RWPE1 (cell line): Measurements from ENCODE around the gene TALDO1.
A peak's percentile ranks its signal among the peaks of the same experiment; 100 is the strongest.

ENCODE experiments used
- CTCF ChIA-PET: fragments of 350-600 bp; sonication (Branson Sonifier 250); formaldehyde crosslinking; extraction: SDS; loops from one replicate; lab custom pipeline; 2021; lab: Yijun Ruan, JAX
- POLR2A ChIA-PET: fragments of 400-600 bp; formaldehyde crosslinking; extraction: SDS; loops from one replicate; lab custom pipeline; 2020; ENCODE audit warnings: antibody characterized with exemption; ENCODE audit not compliant: low non-redundant PET; lab: Yijun Ruan, JAX
- DNase-seq: peaks from one replicate; pipeline ENCODE4 v3.0.0; 2012; ENCODE audit warnings: low spot score
- H3K27ac ChIP-seq: fragments of 450-650 bp; 2 replicates; pipeline ENCODE4 v1.5.1; 2017
- TF ChIP-seq, protein P1 (sequence below): fragments of 450-650 bp; conservative IDR thresholded peaks from 2 replicates; pipeline ENCODE4 v1.5.1; 2017; ENCODE audit warnings: low read depth, mild to moderate bottlenecking

Gene TALDO1

DNA sequence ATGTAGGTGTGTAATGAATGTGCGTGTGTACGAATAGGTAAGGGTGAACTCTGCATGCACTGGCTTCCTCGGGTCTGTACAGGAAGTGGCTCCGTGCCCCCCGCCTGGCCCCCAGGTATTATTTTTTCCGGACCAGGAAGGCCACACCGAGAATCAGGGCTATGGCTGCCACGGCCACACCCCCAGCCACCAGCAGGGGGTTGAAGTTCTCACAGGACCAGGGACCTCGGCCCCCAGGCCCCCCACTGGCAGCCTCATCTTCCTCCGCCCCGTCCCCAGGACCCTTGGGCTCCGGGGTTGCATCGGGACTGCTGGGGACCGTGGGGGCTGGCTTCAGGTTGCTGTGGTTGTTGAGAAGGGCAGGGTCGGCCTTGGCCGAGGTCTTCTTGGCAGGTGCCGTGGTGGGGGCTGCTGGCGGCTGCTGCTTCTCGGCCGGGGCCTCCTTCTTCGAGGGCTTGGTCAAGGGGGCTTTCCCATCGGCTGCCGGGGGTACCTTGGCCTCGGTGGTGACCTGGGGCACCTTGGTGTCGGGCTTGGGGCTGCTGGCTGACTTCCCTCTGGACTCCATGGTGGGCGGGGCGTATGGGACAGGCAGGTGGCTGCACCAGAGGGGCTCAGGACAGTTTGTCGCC is 40.9 kb downstream of the TALDO1 start:
- POLR2A ChIA-PET = no interaction called here

DNA sequence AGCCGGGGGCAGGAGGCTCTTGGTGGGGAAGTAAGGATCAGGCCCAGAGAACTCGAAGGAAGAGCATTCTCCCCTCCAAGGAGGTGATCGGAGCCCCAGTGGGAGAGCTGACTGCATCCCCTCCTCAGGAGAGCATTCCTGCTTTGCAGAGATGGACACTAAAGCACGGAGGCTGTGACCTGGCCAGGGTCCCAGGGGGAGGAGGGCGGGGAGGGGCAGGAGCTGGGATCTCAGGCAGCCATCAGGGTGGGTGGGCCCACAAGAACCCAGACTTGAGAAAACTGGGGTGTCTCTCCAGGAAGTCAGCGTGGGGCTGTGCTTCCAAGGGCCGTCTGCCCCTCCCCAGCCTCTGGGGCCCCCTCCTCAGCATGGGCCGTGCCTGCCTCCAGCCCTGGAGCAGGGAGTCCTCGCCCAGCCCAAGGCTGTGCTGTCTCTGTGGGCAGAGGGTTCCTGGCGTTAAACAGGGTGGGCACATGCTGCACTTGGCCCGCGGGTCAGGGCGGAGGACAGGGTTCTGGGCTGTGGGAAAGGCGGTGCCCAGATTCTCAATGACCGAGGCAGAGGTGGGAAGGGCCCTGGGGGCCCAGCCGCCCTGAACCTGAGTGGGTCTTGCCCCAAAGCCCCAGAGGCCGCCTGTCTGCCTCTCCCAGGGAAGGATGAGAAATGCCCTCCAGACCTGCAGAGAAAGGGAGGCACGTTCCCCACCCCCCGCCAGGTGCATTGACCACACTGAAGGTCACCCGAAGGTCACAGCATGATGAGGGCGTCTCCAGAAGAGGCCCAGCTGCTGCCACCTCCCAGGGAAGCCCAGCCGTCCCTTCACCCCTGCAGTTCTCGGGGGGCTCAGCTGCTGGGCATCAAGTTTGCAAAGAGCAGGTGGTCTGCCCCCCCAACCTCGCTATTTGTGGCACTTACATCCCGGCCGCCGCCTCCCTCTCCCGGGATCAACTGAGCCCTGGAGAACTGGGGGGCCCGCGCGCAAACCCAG is 42.0 kb downstream of the TALDO1 start:
- POLR2A ChIA-PET = no interaction called here
- CTCF ChIA-PET = no interaction called here
- DNase-seq = no peak
- H3K27ac ChIP-seq = no peak overlapping the region
- TF ChIP-seq, protein P1, sequence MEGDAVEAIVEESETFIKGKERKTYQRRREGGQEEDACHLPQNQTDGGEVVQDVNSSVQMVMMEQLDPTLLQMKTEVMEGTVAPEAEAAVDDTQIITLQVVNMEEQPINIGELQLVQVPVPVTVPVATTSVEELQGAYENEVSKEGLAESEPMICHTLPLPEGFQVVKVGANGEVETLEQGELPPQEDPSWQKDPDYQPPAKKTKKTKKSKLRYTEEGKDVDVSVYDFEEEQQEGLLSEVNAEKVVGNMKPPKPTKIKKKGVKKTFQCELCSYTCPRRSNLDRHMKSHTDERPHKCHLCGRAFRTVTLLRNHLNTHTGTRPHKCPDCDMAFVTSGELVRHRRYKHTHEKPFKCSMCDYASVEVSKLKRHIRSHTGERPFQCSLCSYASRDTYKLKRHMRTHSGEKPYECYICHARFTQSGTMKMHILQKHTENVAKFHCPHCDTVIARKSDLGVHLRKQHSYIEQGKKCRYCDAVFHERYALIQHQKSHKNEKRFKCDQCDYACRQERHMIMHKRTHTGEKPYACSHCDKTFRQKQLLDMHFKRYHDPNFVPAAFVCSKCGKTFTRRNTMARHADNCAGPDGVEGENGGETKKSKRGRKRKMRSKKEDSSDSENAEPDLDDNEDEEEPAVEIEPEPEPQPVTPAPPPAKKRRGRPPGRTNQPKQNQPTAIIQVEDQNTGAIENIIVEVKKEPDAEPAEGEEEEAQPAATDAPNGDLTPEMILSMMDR = no peak

More for the DNA sequence above, 40.9 kb downstream of the TALDO1 start:
- no peak overlapping the region for H3K27ac ChIP-seq
- DNase-seq = no peak
- TF ChIP-seq, protein P1 = no peak
- CTCF ChIA-PET = no interaction called here

DNA sequence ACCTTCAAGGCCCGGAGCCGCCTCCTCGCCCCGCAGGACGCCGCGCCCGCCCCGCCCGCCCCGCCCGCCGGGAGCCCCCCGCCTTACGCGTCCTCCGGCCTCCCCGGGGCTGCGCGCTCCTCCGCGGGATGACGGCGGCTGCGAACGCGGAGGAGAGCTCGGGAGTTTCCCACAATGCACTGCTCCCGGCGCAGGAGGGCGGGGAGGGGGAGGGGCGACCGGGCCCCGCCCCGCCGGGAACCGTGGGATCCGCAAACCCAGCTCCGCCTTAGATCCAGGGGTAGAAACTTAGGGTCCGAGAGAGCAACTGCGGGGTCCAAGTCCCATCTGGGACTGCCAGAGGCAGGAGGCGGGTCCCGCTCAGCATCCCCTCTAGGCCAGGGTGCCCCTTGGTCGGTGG is 42.7 kb downstream of the TALDO1 start, which contains the start of gene CEND1:
TSS of gene CEND1 (minus strand) at position 148 of the 400 bp plus-strand sequence. CDS start 1,514 bp downstream, outside the sequence.
- ChIA-PET POLR2A (no interaction called here), CTCF (interaction anchor here (0.7 kb wide), 1 partner anchor 11 kb away, joined by 3 read pairs; no protein-coding TSS in a partner anchor)
- DNase-seq = no peak
- TF ChIP-seq, protein P1 = no peak
- H3K27ac ChIP-seq = peak within 1 kb of the TSS; percentile 52

DNA sequence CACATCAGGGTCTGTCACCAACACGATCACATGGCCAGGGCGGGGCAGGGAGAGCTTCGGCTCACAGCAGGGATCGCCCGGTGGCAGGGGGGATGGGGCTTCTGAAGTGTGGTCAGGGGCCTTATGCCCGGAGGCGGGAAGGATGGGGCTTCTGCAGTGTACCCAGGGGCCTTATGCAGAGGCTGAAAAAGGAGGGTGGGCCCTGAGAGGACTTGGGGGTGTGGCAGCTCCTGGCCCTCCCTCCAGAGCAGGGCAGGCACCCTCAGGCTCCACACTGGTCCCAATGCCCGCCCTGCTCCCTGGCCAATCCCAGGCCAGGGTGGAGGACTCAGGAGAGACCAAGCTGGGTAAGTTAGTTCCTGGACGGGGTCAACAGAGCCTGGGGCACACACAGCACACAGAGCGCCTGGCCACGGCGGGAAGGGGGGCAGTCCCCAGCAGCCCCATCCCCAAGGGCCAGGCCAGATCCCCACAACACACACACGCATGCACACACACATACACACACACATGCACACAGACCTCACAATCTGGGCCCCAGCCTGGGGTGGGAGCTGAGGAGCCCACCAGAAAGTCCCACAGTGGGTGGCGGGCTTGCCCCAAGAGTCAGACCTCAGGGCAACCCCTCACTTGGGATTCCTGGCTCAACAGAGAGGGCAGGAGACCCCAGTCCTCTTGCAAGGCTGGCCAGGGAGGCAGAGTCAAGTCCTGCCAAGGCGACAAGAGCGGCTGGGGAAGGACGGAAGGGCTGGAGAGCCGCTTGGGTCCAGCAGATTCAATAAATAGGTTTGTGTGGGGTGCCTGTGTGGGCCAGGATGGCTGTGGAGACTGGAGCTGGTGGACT is 43.7 kb downstream of the TALDO1 start:
- POLR2A ChIA-PET = interaction anchor here (0.6 to 1.0 kb wide), 2 partner anchors 44 to 208 kb away, joined by 3 to 4 read pairs; no protein-coding TSS in a partner anchor
- peak overlapping the region; percentile 52 for H3K27ac ChIP-seq
- TF ChIP-seq, protein P1 = no peak
- no peak for DNase-seq
- CTCF ChIA-PET = interaction anchor here (0.7 kb wide), 1 partner anchor 12 kb away, joined by 3 read pairs; no protein-coding TSS in a partner anchor

DNA sequence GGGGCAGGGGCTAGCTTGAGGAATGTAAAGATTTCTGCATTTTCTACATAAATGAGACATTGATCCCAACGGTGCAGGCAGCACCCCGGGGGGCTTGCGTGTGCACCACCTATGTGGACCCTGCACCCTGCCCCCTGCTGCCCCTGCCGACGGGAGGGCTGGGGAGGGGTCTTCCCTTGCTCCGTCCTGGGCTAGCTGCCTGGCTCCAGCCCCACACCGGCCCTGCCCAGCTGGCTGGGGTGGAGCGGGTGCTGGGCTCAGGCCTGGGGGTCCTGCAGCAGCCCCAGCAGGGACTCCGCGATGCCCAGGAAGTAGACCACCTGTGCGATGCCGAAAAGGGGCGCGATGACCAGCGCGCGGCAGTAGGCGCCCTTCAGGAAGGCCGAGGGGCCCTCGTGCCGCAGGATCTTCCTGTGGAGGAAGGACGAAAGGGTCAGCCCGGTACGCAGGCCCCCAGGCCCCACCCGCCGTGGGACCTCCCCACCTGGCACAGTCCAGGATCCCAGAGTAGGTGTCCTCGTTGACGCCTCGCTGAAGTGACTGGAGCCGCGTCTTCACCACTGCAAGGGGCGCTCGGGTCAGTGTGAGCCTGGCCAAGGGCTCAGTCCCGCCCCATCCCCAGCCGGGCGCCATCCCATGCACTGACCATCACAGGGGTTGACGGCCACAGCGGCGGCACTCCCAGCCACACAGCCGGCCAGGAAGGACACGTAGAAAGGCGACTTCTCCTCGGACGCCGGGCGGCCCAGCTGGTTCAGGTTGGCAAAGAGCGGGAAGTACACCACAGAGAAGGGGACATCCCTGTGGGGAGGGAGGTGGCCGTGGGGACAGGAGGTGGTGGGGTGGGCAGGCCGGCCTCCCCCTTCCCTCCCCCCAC is 44.6 kb downstream of the TALDO1 start:
- ChIA-PET CTCF (interaction anchor here (0.7 kb wide), 1 partner anchor 9 kb away, joined by 3 read pairs; no protein-coding TSS in a partner anchor), POLR2A (no interaction called here)
- TF ChIP-seq, protein P1 = no peak
- H3K27ac ChIP-seq = peak overlapping the region; percentile 52
- no peak for DNase-seq
